ENCODE results near the gene SLC26A1. TPM values are rescaled to one million over a fixed set of nuclear protein-coding genes. Genes with fewer than 3 reads are reported as not detected.

Gene SLC26A1
- total RNA-seq, 6 experiments from 2014 or later: 9.6 to 30.9 (median 23.0) TPM

DNA sequence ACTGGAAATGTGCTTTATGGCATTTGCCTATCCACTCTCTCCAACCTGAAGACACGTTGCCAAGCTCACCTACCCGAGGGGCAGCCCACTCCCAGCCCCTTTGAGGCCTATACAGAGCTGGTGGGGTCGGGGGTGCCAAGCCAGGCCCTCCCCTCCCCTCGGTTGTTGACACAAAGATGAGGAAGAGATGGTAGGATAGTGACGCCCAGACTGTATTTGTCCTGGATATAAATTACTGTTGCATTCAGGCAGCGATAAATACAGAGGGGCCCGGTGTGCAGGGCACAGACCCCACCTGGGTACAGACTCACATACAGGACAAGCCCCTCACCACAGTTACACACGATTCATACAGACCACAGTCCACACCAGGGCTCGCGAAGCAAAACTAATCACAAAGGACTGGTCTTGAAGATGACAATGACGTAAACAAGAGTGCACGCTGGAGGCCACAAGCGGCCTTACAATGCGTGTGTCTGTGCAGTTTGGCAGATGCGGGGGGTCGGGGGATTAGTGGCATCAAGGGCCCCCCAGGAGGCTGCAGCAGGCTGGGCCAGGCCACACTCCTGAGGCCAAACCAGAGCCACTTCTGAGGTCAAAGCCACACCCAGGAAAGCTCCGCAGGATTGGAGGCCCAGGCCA is 34.4 kb downstream of the SLC26A1 start:
- Histone ChIP-seq H3K4me1 (no peaks in the 10 kb centered on the region), H3K36me3 (peaks cover 0 to 3% (median 0%) of the 10 kb centered on the region in 4 donors), H3K27me3 (no peaks in the 10 kb centered on the region), H3K4me3 (no peak overlapping the region), H3K27ac (no peak overlapping the region), H3K9me3 (no peaks in the 10 kb centered on the region)
- WGBS (ENCODE audit: insufficient coverage, low coverage, low lambda C conversion rate, missing lambda C conversion rate): 84% methylated on average over 8 of the region's 17 CpGs
- intact Hi-C loops (cut with DNase I): no loop called here
- no peak for TF ChIP-seq POLR2A (IDR thresholded peaks at IDR 0.05)
- TF ChIP-seq, protein P1, sequence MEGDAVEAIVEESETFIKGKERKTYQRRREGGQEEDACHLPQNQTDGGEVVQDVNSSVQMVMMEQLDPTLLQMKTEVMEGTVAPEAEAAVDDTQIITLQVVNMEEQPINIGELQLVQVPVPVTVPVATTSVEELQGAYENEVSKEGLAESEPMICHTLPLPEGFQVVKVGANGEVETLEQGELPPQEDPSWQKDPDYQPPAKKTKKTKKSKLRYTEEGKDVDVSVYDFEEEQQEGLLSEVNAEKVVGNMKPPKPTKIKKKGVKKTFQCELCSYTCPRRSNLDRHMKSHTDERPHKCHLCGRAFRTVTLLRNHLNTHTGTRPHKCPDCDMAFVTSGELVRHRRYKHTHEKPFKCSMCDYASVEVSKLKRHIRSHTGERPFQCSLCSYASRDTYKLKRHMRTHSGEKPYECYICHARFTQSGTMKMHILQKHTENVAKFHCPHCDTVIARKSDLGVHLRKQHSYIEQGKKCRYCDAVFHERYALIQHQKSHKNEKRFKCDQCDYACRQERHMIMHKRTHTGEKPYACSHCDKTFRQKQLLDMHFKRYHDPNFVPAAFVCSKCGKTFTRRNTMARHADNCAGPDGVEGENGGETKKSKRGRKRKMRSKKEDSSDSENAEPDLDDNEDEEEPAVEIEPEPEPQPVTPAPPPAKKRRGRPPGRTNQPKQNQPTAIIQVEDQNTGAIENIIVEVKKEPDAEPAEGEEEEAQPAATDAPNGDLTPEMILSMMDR (IDR thresholded peaks at IDR 0.05): no peak
- DNase-seq (peak in 1 of 3 donors; percentile 34), ATAC-seq (no peak)

DNA sequence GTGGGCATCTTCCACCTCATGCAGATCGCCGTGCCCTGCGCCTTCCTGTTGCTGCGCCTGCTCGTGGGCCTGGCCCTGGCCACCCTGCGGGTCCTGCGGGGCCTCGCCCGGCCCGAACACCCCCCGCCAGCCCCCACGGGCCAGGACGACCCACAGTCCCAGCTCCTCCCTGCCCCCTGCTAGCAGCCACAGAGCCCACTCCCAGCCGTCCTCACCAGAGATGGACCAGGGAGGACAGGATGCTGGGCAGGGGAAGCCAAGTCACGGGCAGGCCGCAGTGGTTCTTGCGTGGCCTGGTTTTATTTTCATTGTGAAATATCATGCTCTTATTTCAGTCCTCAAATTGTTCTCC is 34.9 kb downstream of the SLC26A1 start:
- no CpG with 5 or more reads among the region's 17 CpGs for WGBS (ENCODE audit: insufficient coverage, low coverage, low lambda C conversion rate, missing lambda C conversion rate)
- TF ChIP-seq POLR2A (IDR thresholded peaks at IDR 0.05): no peak
- TF ChIP-seq, protein P1 (IDR thresholded peaks at IDR 0.05): no peak
- no peaks in the 10 kb centered on the region for H3K9me3 ChIP-seq
- no peak for DNase-seq
- ATAC-seq: no peak
- H3K27ac ChIP-seq: no peak overlapping the region
- H3K27me3 ChIP-seq: no peaks in the 10 kb centered on the region
- H3K4me3 ChIP-seq: no peak overlapping the region
- no peaks in the 10 kb centered on the region for H3K4me1 ChIP-seq
- peaks cover 0 to 7% (median 0%) of the 10 kb centered on the region in 4 donors for H3K36me3 ChIP-seq
- intact Hi-C loops (cut with DNase I): no loop called here

DNA sequence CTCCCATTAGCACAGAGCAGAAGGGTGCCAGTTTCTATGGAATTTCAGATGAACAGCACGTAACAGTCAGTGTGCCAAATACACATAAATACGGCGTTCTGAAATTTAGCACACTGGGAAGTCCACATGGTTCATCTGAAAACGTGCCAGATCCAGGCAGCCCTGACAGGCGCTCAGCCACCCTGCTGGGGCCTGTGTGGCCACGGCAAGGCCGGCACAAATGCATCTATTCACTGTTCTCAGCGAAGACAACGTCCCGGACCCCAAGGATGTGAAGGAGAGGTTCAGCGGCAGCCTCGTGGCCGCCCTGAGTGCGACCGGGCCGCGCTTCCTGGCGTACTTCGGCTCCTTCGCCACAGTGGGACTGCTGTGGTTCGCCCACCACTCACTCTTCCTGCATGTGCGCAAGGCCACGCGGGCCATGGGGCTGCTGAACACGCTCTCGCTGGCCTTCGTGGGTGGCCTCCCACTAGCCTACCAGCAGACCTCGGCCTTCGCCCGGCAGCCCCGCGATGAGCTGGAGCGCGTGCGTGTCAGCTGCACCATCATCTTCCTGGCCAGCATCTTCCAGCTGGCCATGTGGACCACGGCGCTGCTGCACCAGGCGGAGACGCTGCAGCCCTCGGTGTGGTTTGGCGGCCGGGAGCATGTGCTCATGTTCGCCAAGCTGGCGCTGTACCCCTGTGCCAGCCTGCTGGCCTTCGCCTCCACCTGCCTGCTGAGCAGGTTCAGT is 35.5 kb downstream of the SLC26A1 start:
- DNase-seq: peak in 1 of 3 donors; percentile 43

DNA sequence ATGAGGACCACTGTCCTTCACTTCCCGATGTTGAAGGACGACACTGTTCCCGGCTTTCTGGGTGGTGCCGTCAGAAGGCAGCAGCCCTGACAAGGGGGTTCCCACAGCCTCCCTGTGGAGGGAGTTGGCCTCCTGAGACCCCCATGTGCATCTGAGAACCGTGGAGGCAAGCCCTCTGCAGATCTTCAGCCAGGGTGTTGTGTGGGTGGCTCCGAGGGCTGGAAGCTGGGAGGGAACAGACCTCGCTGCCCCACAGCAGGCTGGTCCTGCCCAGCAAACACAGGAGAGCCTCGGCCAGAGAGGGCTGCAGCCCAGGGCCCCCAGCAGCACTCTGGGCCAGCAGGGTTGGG is 36.0 kb downstream of the SLC26A1 start:
- intact Hi-C loops (cut with DNase I): no loop called here
- peaks cover 0 to 7% (median 0%) of the 10 kb centered on the region in 4 donors for H3K36me3 ChIP-seq
- no peak overlapping the region for H3K4me3 ChIP-seq
- no peaks in the 10 kb centered on the region for H3K9me3 ChIP-seq
- no peaks in the 10 kb centered on the region for H3K4me1 ChIP-seq
- ATAC-seq (no peak), DNase-seq (no peak)
- TF ChIP-seq POLR2A (IDR thresholded peaks at IDR 0.05): no peak
- TF ChIP-seq, protein P1 (IDR thresholded peaks at IDR 0.05): no peak
- WGBS (ENCODE audit: insufficient coverage, low coverage, low lambda C conversion rate, missing lambda C conversion rate): 87% methylated on average over 3 of the region's 8 CpGs
- no peak overlapping the region for H3K27ac ChIP-seq
- no peaks in the 10 kb centered on the region for H3K27me3 ChIP-seq

More for the DNA sequence above, 35.5 kb downstream of the SLC26A1 start:
- H3K27me3 ChIP-seq: no peaks in the 10 kb centered on the region
- no peak overlapping the region for H3K4me3 ChIP-seq
- intact Hi-C loops (cut with DNase I): no loop called here
- no peak for TF ChIP-seq POLR2A (IDR thresholded peaks at IDR 0.05)
- TF ChIP-seq, protein P1 (IDR thresholded peaks at IDR 0.05): no peak
- WGBS (ENCODE audit: insufficient coverage, low coverage, low lambda C conversion rate, missing lambda C conversion rate): 96% methylated on average over 5 of the region's 45 CpGs
- no peak overlapping the region for H3K27ac ChIP-seq
- H3K9me3 ChIP-seq: no peaks in the 10 kb centered on the region
- ATAC-seq: no peak
- no peaks in the 10 kb centered on the region for H3K4me1 ChIP-seq
- H3K36me3 ChIP-seq: peaks cover 0 to 7% (median 0%) of the 10 kb centered on the region in 4 donors
